ENCODE measurements around the gene MYO10. TPM values are rescaled to one million over a fixed set of nuclear protein-coding genes. Genes with fewer than 3 reads are reported as not detected.

Gene MYO10
- total RNA-seq, 2 experiments from 2014 or later = not detected

DNA sequence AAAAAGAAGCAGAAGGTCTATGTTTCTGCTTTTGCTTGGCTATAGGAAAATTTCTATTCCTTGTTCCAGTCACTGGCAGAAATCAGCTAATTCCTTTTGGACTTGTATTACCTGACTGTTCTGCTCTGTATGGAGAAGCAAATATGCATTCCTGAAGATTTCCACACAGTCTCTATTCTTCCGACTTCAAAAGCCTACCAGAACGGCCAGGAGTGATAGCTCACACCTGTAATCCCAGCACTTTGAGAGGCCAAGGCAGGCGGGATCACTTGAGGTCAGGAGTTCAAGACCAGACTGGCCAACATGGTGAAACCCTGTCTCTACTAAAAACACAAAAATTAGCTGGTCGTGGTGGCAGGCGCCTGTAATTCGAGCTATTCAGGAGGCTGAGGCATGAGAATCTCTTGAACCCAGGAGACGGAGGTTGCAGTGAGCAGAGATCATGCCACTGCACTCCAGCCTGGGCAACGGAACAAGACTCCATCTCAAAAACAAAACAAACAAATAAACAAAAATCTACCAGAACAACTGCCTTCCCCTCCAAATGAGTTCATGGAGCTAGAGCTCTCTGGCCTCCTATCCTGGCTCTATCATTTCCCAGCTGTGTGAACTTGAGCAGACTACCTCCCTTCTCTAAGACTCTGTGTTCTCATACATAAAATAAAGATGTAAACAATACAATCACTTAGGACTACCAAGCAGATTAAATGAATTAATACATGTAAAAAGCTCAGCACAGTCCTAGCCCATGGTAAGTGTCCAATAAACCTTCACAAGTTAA is 17.0 kb downstream of the MYO10 start:
- no peak overlapping the region for H3K4me3 Mint-ChIP-seq
- DNase-seq (no peak), ATAC-seq (ENCODE audit: low read depth) (no peak)
- no peaks in the 10 kb centered on the region for H3K4me1 Mint-ChIP-seq
- POLR2A ChIA-PET = no interaction called here
- H3K9me3 Mint-ChIP-seq = no peaks in the 10 kb centered on the region
- H3K36me3 Mint-ChIP-seq = no peaks in the 10 kb centered on the region
- H3K27ac Mint-ChIP-seq = no peak overlapping the region
- H3K27me3 Mint-ChIP-seq = no peaks in the 10 kb centered on the region

DNA sequence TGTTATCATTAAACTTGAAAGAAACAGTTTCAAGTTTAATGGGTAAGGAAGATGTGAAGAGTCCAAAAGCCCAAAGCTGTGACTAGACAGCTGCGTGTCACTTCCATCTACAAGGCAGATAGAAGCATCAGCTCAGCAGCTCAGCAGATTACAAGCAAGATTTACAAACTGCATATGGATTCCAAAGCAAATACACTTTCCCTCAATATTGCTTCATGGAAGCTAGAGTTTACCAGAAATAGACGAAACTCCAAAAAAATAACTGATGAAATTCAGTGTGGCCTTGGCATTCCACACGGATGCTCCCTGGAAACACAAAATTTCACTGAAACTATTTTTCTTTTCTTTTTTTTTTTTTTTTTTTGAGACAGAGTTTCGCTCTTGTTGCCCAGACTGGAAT is 17.9 kb downstream of the MYO10 start:
- H3K27ac Mint-ChIP-seq = no peak overlapping the region
- no peaks in the 10 kb centered on the region for H3K27me3 Mint-ChIP-seq
- no peak overlapping the region for H3K4me3 Mint-ChIP-seq
- ATAC-seq (ENCODE audit: low read depth) (no peak), DNase-seq (no peak)
- H3K36me3 Mint-ChIP-seq = no peaks in the 10 kb centered on the region
- no peaks in the 10 kb centered on the region for H3K4me1 Mint-ChIP-seq
- POLR2A ChIA-PET = no interaction called here
- no peaks in the 10 kb centered on the region for H3K9me3 Mint-ChIP-seq

DNA sequence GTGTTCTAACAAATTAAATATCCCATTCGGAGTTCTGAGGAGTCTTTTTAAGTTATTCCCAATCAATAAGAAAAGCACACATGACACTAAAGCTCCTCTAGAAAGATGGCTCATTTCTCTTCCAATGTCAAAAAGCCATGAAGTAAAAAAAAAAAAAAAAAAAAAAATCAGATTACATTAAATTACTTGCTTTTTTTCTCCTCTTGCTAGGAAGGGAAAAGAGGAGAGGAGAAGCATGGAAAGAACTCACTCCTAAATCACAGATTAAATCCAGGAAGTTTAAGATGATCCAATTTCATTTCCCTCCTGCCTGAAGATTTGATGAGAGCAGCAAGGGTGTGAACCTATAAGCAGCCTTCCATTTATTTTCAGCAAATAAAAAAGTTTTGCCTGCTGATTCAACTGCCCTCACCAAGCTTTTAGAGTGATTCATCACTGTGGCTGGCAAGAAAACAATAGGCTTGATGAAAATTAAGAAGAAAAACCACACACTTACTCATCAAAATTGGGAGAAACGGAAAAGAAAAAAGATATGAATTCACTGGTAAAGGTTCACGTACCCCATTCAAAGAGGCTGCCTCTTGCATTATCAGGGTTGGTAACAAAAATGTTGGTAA is 19.7 kb downstream of the MYO10 start:
- H3K4me1 Mint-ChIP-seq = no peaks in the 10 kb centered on the region
- POLR2A ChIA-PET = no interaction called here
- H3K36me3 Mint-ChIP-seq = no peaks in the 10 kb centered on the region
- no peak for DNase-seq
- H3K4me3 Mint-ChIP-seq = no peak overlapping the region
- H3K9me3 Mint-ChIP-seq = no peaks in the 10 kb centered on the region
- ATAC-seq (ENCODE audit: low read depth) = no peak
- H3K27ac Mint-ChIP-seq = no peak overlapping the region
- H3K27me3 Mint-ChIP-seq = no peaks in the 10 kb centered on the region

DNA sequence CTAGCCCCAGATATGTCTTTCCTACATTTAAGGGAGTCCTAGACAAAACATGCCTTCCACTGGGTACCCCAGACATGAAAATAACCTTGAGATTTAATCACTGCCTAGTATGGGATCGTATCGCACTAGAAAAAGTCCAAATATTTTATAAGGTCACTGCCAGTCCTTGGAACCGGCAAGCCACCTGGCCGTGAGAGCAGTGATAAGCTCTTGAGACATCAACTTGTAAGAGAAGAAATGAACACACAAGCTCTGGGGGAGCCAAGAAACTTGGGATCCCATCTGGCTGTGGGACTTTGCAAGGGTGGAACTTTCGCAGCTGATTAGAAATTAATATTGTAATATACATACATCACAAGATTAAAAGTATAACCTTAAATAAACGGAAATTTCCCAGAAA is 21.5 kb downstream of the MYO10 start:
- no peaks in the 10 kb centered on the region for H3K27me3 Mint-ChIP-seq
- DNase-seq (no peak), ATAC-seq (ENCODE audit: low read depth) (no peak)
- H3K4me3 Mint-ChIP-seq = no peak overlapping the region
- POLR2A ChIA-PET = no interaction called here
- H3K36me3 Mint-ChIP-seq = no peaks in the 10 kb centered on the region
- no peaks in the 10 kb centered on the region for H3K4me1 Mint-ChIP-seq
- H3K9me3 Mint-ChIP-seq = no peaks in the 10 kb centered on the region
- H3K27ac Mint-ChIP-seq = no peak overlapping the region

DNA sequence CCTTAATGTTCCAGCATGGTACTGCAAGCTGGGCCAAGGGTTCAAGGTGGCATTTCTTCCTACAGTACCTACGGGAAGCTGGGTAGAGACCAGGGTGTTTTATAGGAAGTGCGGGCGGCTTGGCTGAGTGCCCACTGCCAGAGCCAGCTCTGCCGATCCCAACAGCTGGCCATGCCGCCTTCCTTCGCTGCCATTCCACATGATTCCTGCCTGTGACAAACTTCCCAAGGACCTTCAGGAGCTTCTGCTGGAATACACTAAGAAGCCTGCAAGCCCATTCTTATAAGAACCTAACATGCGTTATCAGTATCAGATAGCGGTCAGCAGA is 22.0 kb downstream of the MYO10 start:
- no peak for DNase-seq
- Mint-ChIP-seq H3K4me1 (no peaks in the 10 kb centered on the region), H3K9me3 (no peaks in the 10 kb centered on the region), H3K36me3 (no peaks in the 10 kb centered on the region), H3K27me3 (no peaks in the 10 kb centered on the region), H3K4me3 (no peak overlapping the region), H3K27ac (no peak overlapping the region)
- POLR2A ChIA-PET = no interaction called here
- no peak for ATAC-seq (ENCODE audit: low read depth)

DNA sequence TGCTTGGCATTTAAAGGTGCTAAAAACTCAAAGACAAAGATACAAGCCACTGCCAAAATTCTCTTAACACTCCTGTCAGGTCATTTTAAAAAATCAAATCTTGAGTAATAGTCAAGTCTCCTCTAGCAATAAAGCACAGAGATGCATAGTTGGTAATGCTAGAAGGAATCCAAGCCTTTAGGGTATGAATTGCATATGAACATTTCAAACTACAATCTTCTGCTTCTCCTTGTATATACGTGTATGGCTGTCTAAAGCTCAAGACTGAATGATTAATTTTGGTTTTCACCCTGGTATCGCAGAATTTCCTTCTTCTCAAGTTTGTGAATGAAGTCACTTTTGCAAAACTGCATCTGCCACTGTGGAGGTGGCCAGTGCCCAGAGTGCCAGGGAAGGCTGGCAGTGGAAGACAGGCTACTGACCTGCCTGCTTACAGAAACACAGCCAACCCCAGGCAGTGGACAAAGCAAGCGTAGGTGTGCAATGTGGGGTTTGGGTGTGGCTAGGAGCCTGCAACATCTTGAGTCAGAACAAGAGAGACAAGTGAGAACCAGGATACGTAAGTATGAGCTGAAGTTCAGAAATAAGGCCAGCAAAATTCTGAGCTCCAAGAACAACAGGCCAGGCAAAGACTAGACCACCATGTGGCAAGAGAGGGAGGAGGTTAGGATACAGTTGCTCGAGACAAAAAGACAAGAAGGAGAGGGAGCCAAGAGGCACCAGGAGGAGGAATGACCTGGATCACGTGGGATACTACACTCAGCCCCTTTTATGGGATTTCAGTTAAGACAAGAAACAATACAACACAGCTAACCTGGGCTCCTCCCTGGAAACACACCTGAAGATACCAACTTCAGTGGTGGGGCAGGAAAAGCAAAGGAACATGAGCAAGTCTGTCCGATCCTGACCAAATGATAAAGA is 22.6 kb downstream of the MYO10 start:
- H3K4me1 Mint-ChIP-seq = no peaks in the 10 kb centered on the region
- POLR2A ChIA-PET = no interaction called here
- H3K4me3 Mint-ChIP-seq = no peak overlapping the region
- DNase-seq (no peak), ATAC-seq (ENCODE audit: low read depth) (no peak)
- no peaks in the 10 kb centered on the region for H3K36me3 Mint-ChIP-seq
- no peaks in the 10 kb centered on the region for H3K27me3 Mint-ChIP-seq
- H3K9me3 Mint-ChIP-seq = peaks cover 2% of the 10 kb centered on the region
- H3K27ac Mint-ChIP-seq = no peak overlapping the region

DNA sequence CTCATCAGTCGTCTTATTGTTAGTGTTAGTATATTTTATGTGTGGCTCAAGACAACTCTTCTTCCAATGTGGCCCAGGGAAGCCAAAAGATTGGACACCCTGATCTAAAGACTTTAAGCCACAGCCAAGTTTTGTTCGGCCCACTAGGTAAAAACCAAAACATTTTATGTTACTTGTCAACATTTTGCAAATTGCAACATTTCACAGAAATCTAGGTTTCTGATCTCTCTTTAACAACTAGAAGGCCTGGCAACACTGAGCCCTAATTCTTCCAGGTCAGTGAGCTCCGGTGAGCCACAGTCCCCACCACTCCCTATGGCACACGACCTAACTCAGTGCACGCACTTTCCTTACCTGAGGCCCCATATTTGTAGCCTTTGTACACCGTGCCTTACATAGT is 24.0 kb downstream of the MYO10 start:
- H3K4me3 Mint-ChIP-seq = no peak overlapping the region
- POLR2A ChIA-PET = no interaction called here
- H3K27ac Mint-ChIP-seq = no peak overlapping the region
- no peaks in the 10 kb centered on the region for H3K4me1 Mint-ChIP-seq
- no peak for ATAC-seq (ENCODE audit: low read depth)
- H3K9me3 Mint-ChIP-seq = peaks cover 2% of the 10 kb centered on the region
- no peaks in the 10 kb centered on the region for H3K36me3 Mint-ChIP-seq
- DNase-seq = no peak
- no peaks in the 10 kb centered on the region for H3K27me3 Mint-ChIP-seq

DNA sequence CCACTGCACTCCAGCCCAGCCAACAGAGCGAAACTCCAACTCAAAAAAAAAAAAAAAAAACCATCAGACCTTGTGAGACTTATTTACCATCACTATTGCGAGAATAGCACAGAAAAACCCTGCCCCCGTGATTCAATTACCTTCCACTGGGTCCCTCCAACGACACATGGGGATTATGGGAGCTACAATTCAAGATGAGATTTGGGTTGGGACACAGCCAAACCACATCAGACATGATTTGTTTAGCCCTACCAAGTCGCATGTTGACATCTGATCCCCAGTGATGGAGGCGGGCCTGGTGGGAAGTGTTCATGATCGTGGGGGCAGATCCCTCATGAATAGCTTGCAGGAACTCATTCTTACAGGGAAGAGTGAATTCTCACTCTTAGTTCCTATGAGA is 26.6 kb downstream of the MYO10 start:
- Mint-ChIP-seq H3K27me3 (no peaks in the 10 kb centered on the region), H3K9me3 (peaks cover 2% of the 10 kb centered on the region), H3K4me1 (no peaks in the 10 kb centered on the region), H3K36me3 (no peaks in the 10 kb centered on the region), H3K27ac (no peak overlapping the region), H3K4me3 (no peak overlapping the region)
- POLR2A ChIA-PET = no interaction called here
- no peak for DNase-seq
- ATAC-seq (ENCODE audit: low read depth) = no peak

DNA sequence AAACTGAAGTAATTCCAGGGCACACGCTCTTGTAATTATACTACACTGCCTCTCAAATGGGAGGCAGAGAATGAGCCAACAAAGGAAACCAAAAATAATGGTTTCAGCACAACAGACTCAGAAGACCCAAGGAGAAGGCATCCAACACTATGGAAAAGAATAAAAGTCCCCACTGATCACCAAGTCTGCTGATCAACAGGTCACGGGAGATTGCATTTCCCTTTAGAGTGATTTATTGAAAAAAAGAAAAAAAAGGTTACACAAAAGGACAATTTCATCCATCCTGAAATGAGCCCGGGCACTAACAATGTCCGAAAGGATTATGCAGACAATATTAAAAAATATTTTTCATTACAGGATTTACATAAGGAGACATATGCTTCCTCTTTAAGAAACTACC is 28.8 kb downstream of the MYO10 start:
- POLR2A ChIA-PET = no interaction called here
- Mint-ChIP-seq H3K4me3 (no peak overlapping the region), H3K9me3 (peaks cover 2% of the 10 kb centered on the region), H3K27ac (no peak overlapping the region), H3K27me3 (no peaks in the 10 kb centered on the region), H3K4me1 (no peaks in the 10 kb centered on the region), H3K36me3 (no peaks in the 10 kb centered on the region)
- DNase-seq (no peak), ATAC-seq (ENCODE audit: low read depth) (no peak)

DNA sequence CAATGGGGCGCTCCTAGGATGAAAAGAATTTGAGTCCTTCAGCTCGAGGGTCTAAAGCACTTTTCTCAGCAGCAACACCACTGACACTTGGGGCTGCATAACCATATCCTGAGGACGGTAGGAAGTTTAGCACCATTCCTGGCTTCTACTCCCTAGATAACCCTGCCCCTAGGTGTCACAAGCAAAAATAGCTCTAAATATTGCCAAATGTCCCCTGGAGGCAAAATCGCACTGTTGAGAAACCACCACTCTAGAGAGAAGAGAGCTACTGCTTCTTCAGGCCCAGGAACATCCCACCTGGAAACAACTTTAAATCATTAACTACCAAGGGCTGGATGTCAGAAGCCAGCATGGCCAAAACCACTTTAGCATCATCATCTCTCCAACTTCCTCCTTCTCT is 29.8 kb downstream of the MYO10 start:
- Mint-ChIP-seq H3K9me3 (peaks cover 2% of the 10 kb centered on the region), H3K4me3 (no peak overlapping the region), H3K27ac (no peak overlapping the region), H3K27me3 (no peaks in the 10 kb centered on the region), H3K36me3 (no peaks in the 10 kb centered on the region), H3K4me1 (no peaks in the 10 kb centered on the region)
- ATAC-seq (ENCODE audit: low read depth) = no peak
- DNase-seq = no peak
- POLR2A ChIA-PET = interaction anchor here (0.6 kb wide), 1 partner anchor 118 kb away, joined by 4 read pairs; no protein-coding TSS in a partner anchor

DNA sequence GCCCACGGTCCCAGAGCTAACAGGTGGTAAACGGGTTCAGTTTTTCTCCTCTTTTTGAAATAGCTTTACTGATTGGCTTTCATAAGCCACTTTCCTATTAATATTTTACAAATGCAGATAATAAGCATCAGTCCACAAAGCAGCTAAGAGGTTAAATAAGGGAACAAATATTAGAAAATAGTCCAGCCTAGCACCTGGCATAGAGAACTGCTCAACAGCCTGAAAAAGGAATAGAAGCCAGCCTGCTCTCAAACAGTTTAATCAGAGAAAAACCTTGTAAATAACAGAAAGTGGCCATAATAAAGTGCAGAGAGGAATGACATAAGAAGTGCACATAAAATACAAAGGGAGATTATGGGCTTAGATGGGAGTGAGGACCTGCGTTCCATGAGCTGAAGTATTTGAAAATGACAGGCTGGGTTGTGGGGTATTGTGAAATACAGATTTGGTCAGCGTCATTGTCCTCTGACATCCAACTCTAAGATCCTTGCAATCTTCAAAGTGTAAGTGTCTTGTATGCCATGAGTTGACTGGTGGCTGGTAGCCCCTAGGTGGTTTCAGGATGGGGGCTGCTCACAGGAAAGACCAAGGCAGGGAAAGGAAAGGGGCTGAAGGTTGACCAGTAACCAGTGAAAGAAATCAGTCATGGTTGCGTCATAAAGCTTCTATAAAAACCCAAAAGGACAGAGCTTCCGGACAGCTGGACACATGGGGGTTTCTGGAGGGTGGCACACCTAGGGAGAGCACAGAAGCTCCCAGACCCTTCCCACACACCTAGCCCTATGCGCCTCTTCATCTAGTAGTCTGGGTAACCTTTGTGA is 32.4 kb downstream of the MYO10 start:
- no peaks in the 10 kb centered on the region for H3K36me3 Mint-ChIP-seq
- DNase-seq (no peak), ATAC-seq (ENCODE audit: low read depth) (no peak)
- H3K4me3 Mint-ChIP-seq = no peak overlapping the region
- POLR2A ChIA-PET = no interaction called here
- no peak overlapping the region for H3K27ac Mint-ChIP-seq
- peaks cover 1% of the 10 kb centered on the region for H3K9me3 Mint-ChIP-seq
- no peaks in the 10 kb centered on the region for H3K27me3 Mint-ChIP-seq
- no peaks in the 10 kb centered on the region for H3K4me1 Mint-ChIP-seq

DNA sequence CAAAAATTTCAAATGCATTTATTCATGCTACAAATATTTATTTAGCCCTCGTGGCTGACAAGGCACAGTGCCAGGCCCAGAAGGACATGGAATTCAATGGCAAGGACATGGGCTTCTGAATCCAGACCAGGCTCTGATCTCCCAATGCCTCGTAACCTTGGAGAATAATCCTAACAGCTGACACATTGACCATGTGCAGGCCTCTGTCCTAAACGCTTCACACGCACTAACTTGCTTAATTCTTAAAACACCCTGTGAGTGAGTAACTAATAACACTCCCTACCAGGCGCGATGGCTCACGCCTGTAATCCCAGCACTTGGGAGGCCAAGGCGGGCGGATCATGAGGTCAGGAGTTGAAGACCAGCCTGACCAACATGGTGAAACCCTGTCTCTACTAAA is 33.2 kb downstream of the MYO10 start:
- no peaks in the 10 kb centered on the region for H3K27me3 Mint-ChIP-seq
- DNase-seq (no peak), ATAC-seq (ENCODE audit: low read depth) (no peak)
- POLR2A ChIA-PET = no interaction called here
- H3K4me3 Mint-ChIP-seq = no peak overlapping the region
- no peaks in the 10 kb centered on the region for H3K4me1 Mint-ChIP-seq
- no peak overlapping the region for H3K27ac Mint-ChIP-seq
- H3K9me3 Mint-ChIP-seq = no peaks in the 10 kb centered on the region
- H3K36me3 Mint-ChIP-seq = no peaks in the 10 kb centered on the region

DNA sequence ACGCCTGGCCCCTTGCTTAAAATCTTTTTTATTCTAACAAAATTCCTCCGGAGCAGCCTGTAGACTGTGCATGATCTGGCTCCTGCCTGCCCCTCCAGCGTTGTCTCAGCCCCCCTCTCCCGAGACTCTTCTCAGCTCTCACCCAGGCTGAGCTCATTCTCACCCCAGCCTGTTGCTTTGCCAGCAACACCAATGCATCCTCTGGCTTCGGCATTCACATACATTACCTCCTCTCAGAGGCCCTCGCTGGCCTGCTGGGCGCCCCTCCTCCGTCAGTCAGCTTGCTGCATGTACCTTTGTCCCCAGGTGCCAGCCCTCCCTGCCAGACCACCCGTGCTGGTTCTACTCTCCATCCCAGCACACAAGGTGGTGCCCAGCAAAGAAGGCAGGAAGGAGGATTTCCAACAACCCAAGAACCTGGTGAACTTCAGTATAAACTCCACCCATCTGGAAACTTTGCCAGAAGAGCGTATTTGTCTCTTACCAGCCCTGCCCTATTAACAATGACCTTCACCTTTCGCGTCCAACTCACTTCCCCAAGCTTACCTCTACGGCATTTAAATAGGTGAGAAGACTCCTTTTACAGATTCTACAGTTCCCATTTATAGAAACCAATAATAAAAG is 35.0 kb downstream of the MYO10 start:
- POLR2A ChIA-PET = no interaction called here
- ATAC-seq (ENCODE audit: low read depth) (no peak), DNase-seq (no peak)
- Mint-ChIP-seq H3K36me3 (no peaks in the 10 kb centered on the region), H3K4me3 (no peak overlapping the region), H3K27me3 (peaks cover 3% of the 10 kb centered on the region), H3K27ac (no peak overlapping the region), H3K9me3 (no peaks in the 10 kb centered on the region), H3K4me1 (no peaks in the 10 kb centered on the region)

Data from activated naive CD8-positive, alpha-beta T cell treated with anti-CD3 and anti-CD28 coated beads, Interleukin-2, amount 10 ng/mL, durations not matched to agents 7 days and 5 days (primary cell).